NCI-H524 treated with DMSO at 0.1 percent for 48 hours (cell line): ENCODE data around the gene UBR3.
"Not testable (repeated sequence)": the region's sequence is repeated elsewhere in the genome, so short reads cannot be mapped to it uniquely, and the experiment has no call there.

ENCODE experiments used
- DNase-seq: peaks from one replicate; lab custom pipeline; 2025; lab: John Stamatoyannopoulos, UW

UBR3 gene

DNA sequence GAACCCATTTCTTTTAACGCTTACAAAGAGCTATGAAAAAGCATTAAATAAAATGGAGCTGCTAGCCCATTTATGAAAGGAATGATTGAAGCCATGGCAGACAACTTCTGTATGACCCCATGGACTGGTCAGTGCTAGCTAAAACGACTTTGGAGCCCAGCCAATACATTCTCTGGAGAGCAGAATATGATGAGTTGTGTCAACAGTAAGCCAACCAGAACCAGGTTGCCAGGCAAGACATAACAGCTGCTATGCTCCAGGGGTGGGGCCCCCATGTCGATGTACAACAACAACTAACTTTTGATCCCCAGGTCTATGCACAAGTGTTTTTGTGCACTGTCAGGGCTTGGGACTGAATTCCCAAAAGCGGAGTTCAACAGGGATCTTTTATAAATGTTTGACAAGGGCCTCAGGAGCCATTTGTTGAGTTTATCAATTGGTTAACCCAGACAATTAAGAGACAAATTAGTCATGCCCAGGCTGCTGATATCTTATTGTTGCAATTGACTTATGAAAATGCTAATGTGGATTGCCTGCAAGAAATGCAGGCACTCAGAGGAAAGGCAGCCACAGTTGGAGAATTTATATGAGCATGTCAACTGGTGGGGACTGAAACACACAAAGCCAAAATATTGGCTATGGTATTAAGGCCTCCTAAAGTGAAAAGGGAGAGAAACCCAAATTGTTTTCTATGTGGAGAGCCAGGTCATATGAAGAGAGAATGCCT, 286.1 kb downstream of the UBR3 start:
- no peak for DNase-seq

GRCh38 chr2:170115501-170116229, 288.4 kb downstream of the UBR3 start:
- DNase-seq = no peak

DNA sequence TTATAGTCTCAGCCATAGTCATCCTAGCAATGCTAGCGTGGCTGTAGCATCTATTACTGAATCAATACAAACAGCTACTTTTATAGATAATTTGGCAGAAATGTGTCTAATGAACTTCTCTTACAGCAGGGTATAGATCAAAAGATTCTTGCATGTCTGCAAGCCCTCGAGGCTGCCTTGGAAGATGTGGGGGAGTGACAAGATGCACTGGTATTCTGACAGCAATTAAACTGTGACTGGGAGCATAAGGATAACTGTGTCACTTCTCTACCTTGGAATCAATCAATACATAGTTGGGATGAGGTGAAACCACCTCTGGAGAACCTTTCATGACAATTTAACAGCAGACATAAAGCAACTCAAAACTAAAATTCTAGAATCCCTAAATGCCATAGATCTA, 291.4 kb downstream of the UBR3 start:
- DNase-seq = no peak

DNA sequence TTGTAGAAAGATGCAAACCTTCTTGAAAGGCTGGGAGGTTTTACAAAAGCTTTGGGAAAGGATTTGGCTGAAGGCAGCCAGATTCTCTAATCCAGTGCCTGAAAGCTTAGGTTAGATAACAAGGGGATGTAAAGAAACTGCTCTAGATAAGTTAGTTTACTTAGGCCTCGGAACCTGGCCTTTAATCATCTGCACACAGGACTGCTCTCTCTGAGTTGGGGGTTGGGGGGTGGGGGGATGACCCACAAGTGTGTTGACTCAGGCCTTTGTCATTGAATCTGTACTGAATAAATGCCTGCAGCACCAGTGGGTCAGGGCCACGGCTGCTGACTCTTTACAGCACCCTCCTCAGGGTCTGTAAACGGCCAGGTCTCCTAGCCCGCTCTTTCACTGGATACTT, 292.1 kb downstream of the UBR3 start:
- not testable (repeated sequence) for DNase-seq

GRCh38 chr2:170121689-170122088, 294.4 kb downstream of the UBR3 start:
- no peak for DNase-seq

- no peak for DNase-seq
Measured at GRCh38 chr2:170122883-170123547, 295.8 kb downstream of the UBR3 start.

GRCh38 chr2:170123593-170123992, 296.3 kb downstream of the UBR3 start:
- DNase-seq = no peak

DNA sequence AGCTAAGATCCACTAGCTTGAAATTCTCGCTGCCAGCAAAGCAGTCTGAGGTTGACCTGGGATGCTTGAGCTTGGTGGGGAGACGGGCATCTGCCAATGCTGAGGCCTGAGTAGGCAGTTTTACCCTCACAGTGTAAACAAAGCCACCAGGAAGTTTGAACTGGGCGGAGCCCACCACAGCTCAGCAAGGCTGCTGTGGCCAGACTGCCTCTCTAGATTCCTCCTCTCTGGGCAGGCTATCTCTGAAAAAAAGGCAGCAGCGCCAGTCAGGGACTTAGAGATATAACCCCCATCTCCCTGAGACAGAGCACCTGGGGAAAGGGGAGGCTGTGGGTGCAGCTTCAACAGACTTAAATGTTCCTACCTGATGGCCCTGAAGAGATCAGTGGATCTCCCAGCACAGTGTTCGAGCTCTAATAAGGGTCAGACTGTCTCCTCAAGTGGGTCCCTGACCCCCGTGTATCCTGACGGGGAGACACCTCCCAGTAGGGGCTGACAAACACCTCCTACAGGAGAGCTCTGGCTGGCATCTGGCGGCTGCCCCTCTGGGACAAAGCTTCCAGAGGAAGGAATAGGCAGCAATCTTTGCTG, 299.0 kb downstream of the UBR3 start:
- not testable (repeated sequence) for DNase-seq
